Subcutaneous abdominal adipose tissue (tissue), 5 donors: ENCODE data around the gene IL12RB2.

Source experiments
- H3K27ac ChIP-seq: one replicate; pipeline ENCODE4 v1.7.0; 2013; ENCODE audit warnings: low read depth, mild to moderate bottlenecking, inconsistent platforms, low read length, moderate library complexity
- H3K27me3 ChIP-seq, 5 donors: one replicate each; pipeline ENCODE4 v1.7.0; 2013; ENCODE audit warnings: low read length in 5 of 5, inconsistent platforms in 1 of 5; ENCODE audit not compliant: control insufficient read depth in 5 of 5, insufficient read depth in 4 of 5
- H3K36me3 ChIP-seq, 5 donors: one replicate each; pipeline ENCODE4 v1.7.0; 2013; ENCODE audit warnings: low read length in 5 of 5; ENCODE audit not compliant: control insufficient read depth in 5 of 5, insufficient read depth in 5 of 5
- H3K4me1 ChIP-seq, 5 donors: one replicate each; pipeline ENCODE4 v1.7.0; 2013; ENCODE audit warnings: low read length in 5 of 5, mild to moderate bottlenecking in 3 of 5, moderate library complexity in 1 of 5; ENCODE audit not compliant: control insufficient read depth in 5 of 5, insufficient read depth in 5 of 5
- H3K4me3 ChIP-seq, 5 donors: one replicate each; pipeline ENCODE4 v1.7.0; 2013; ENCODE audit warnings: low read length in 5 of 5, low read depth in 1 of 5
- H3K9ac ChIP-seq, 5 donors: one replicate each; pipeline ENCODE4 v1.7.0; 2013; ENCODE audit warnings: low read length in 5 of 5, mild to moderate bottlenecking in 4 of 5, moderate library complexity in 3 of 5
- H3K9me3 ChIP-seq, 5 donors: one replicate each; pipeline ENCODE4 v1.7.0; 2013; ENCODE audit warnings: low read length in 5 of 5; ENCODE audit not compliant: control insufficient read depth in 5 of 5
- donor health status: healthy.
- donor health status: healthy.
- donor health status: healthy.
- donor health status: healthy.
- donor health status: healthy.

Gene IL12RB2

GRCh38 chr1:67367370-67368045 is 59.8 kb downstream of the IL12RB2 start:
- Histone ChIP-seq H3K36me3 (peaks cover 0 to 3% (median 0%) of the 10 kb centered on the region in 5 donors), H3K9ac (no peak overlapping the region), H3K27me3 (no peaks in the 10 kb centered on the region), H3K4me3 (no peak overlapping the region), H3K9me3 (no peaks in the 10 kb centered on the region), H3K27ac (no peak overlapping the region), H3K4me1 (peaks cover 0 to 26% (median 11%) of the 10 kb centered on the region in 5 donors)

- Histone ChIP-seq H3K27me3 (no peaks in the 10 kb centered on the region), H3K9me3 (no peaks in the 10 kb centered on the region), H3K4me3 (no peak overlapping the region), H3K4me1 (peaks cover 0 to 26% (median 11%) of the 10 kb centered on the region in 5 donors), H3K9ac (no peak overlapping the region), H3K36me3 (peaks cover 0 to 3% (median 0%) of the 10 kb centered on the region in 5 donors), H3K27ac (no peak overlapping the region)
Measured at GRCh38 chr1:67368046-67368514, 60.4 kb downstream of the IL12RB2 start.

- Histone ChIP-seq H3K4me1 (peaks cover 0 to 26% (median 11%) of the 10 kb centered on the region in 5 donors), H3K9me3 (no peaks in the 10 kb centered on the region), H3K27ac (peak overlapping the region; percentile 92), H3K27me3 (no peaks in the 10 kb centered on the region), H3K4me3 (no peak overlapping the region), H3K9ac (peak overlapping the region in 2 of 5 donors; percentile 59 to 66), H3K36me3 (peaks cover 0 to 4% (median 0%) of the 10 kb centered on the region in 5 donors)
Measured at GRCh38 chr1:67371043-67371442, 63.4 kb downstream of the IL12RB2 start.

- no peak overlapping the region for H3K4me3 ChIP-seq
- H3K9me3 ChIP-seq = no peaks in the 10 kb centered on the region
- peaks cover 0 to 7% (median 0%) of the 10 kb centered on the region in 5 donors for H3K36me3 ChIP-seq
- H3K27ac ChIP-seq = peak overlapping the region; percentile 92
- H3K4me1 ChIP-seq = peaks cover 0 to 26% (median 11%) of the 10 kb centered on the region in 5 donors
- no peaks in the 10 kb centered on the region for H3K27me3 ChIP-seq
- H3K9ac ChIP-seq = peak overlapping the region in 3 of 5 donors; percentile 17 to 66 (median 57)
Measured at GRCh38 chr1:67371681-67372080, 64.0 kb downstream of the IL12RB2 start.

- peak overlapping the region; percentile 92 for H3K27ac ChIP-seq
Measured at GRCh38 chr1:67372136-67372535, 64.5 kb downstream of the IL12RB2 start.

GRCh38 chr1:67372898-67373297 is 65.2 kb downstream of the IL12RB2 start:
- H3K4me3 ChIP-seq = no peak overlapping the region
- H3K27me3 ChIP-seq = no peaks in the 10 kb centered on the region
- H3K9me3 ChIP-seq = no peaks in the 10 kb centered on the region
- H3K36me3 ChIP-seq = peaks cover 0 to 7% (median 0%) of the 10 kb centered on the region in 5 donors
- no peak overlapping the region for H3K9ac ChIP-seq
- H3K27ac ChIP-seq = no peak overlapping the region
- peaks cover 0 to 22% (median 11%) of the 10 kb centered on the region in 5 donors for H3K4me1 ChIP-seq

More at GRCh38 chr1:67372136-67372535, 64.5 kb downstream of the IL12RB2 start:
- Histone ChIP-seq H3K9ac (peak overlapping the region in 1 of 5 donors; percentile 66), H3K4me3 (no peak overlapping the region), H3K27me3 (no peaks in the 10 kb centered on the region), H3K4me1 (peaks cover 0 to 26% (median 11%) of the 10 kb centered on the region in 5 donors), H3K36me3 (peaks cover 0 to 7% (median 0%) of the 10 kb centered on the region in 5 donors), H3K9me3 (no peaks in the 10 kb centered on the region)

GRCh38 chr1:67376381-67376780 is 68.7 kb downstream of the IL12RB2 start:
- Histone ChIP-seq H3K27ac (no peak overlapping the region), H3K27me3 (no peaks in the 10 kb centered on the region), H3K4me3 (no peak overlapping the region), H3K9ac (no peak overlapping the region), H3K4me1 (peaks cover 0 to 17% (median 6%) of the 10 kb centered on the region in 5 donors), H3K36me3 (peaks cover 0 to 8% (median 0%) of the 10 kb centered on the region in 5 donors), H3K9me3 (no peaks in the 10 kb centered on the region)

- H3K4me1 ChIP-seq = peaks cover under 1 to 15% (median 4%) of the 10 kb centered on the region in 5 donors
- H3K27ac ChIP-seq = no peak overlapping the region
- no peak overlapping the region for H3K9ac ChIP-seq
- no peak overlapping the region for H3K4me3 ChIP-seq
- no peaks in the 10 kb centered on the region for H3K27me3 ChIP-seq
- peaks cover 0 to 8% (median 0%) of the 10 kb centered on the region in 5 donors for H3K36me3 ChIP-seq
- H3K9me3 ChIP-seq = no peaks in the 10 kb centered on the region
Measured at GRCh38 chr1:67377253-67377652, 69.6 kb downstream of the IL12RB2 start.

- Histone ChIP-seq H3K4me3 (no peak overlapping the region), H3K9me3 (peaks cover 0 to 7% (median 3%) of the 10 kb centered on the region in 5 donors), H3K4me1 (peaks cover 3 to 19% (median 13%) of the 10 kb centered on the region in 5 donors), H3K27ac (no peak overlapping the region), H3K9ac (no peak overlapping the region), H3K36me3 (peaks cover 0 to 8% (median 0%) of the 10 kb centered on the region in 5 donors), H3K27me3 (no peaks in the 10 kb centered on the region)
Measured at GRCh38 chr1:67381154-67381553, 73.5 kb downstream of the IL12RB2 start.

GRCh38 chr1:67382292-67382691 is 74.6 kb downstream of the IL12RB2 start:
- Histone ChIP-seq H3K9me3 (peaks cover 0 to 7% (median 3%) of the 10 kb centered on the region in 5 donors), H3K27me3 (no peaks in the 10 kb centered on the region)

More at GRCh38 chr1:67382292-67382691, 74.6 kb downstream of the IL12RB2 start:
- H3K36me3 ChIP-seq = peaks cover 0 to 6% (median 0%) of the 10 kb centered on the region in 5 donors
- no peak overlapping the region for H3K27ac ChIP-seq
- no peak overlapping the region for H3K4me3 ChIP-seq
- H3K4me1 ChIP-seq = peaks cover 3 to 19% (median 13%) of the 10 kb centered on the region in 5 donors
- H3K9ac ChIP-seq = no peak overlapping the region
